Thoracic aorta (tissue), 2 donors: ENCODE measurements around the gene C15orf40. TPM values are rescaled to one million over a fixed set of nuclear protein-coding genes. Genes with fewer than 3 reads are reported as not detected.
"Not testable (repeated sequence)": the region's sequence is repeated elsewhere in the genome, so short reads cannot be mapped to it uniquely, and the experiment has no call there.

ENCODE experiments used
- ATAC-seq: fragments of 150-250 bp; one replicate; pipeline ENCODE4 v1.8.0; 2017; ENCODE audit warnings: low read depth; ENCODE audit not compliant: insufficient number of reproducible peaks, low FRiP score
- DNase-seq: peaks from one replicate; pipeline ENCODE4 v3.0.0-alpha.2; 2020; ENCODE audit warnings: low spot score
- H3K27ac ChIP-seq, 2 donors: fragments of 200-600 bp; sonication (generic); 1 replicate in 1 of 2; 2 replicates in 1 of 2; pipeline ENCODE4 v1.5.1; 2016; ENCODE audit warnings: mild to moderate bottlenecking in 2 of 2, moderate library complexity in 2 of 2
- H3K27me3 ChIP-seq: fragments of 200-600 bp; sonication (generic); replicated peaks from 2 replicates; pipeline ENCODE4 v1.6.0; 2016; ENCODE audit warnings: mild to moderate bottlenecking; ENCODE audit not compliant: insufficient read depth
- H3K36me3 ChIP-seq: fragments of 200-600 bp; sonication (generic); one replicate; pipeline ENCODE4 v1.5.1; 2016
- H3K4me1 ChIP-seq, 2 donors: fragments of 200-600 bp; sonication (generic); 1 replicate in 1 of 2; 2 replicates in 1 of 2; pipeline versions ENCODE4 v1.5.1 to v1.6.0; 2016; ENCODE audit warnings: low read depth in 2 of 2, mild to moderate bottlenecking in 1 of 2; ENCODE audit not compliant: control insufficient read depth in 1 of 2
- H3K4me3 ChIP-seq: fragments of 200-600 bp; sonication (generic); 2 replicates; pipeline ENCODE4 v1.5.1; 2016; ENCODE audit warnings: mild to moderate bottlenecking
- H3K9me3 ChIP-seq: fragments of 200-600 bp; sonication (generic); 2 replicates; pipeline ENCODE4 v1.5.1; 2016
- total RNA-seq, 2 donors: library from RNA; depleted of rRNA; stranded (reverse); fragments of >200 nt; gene quantifications; one replicate each; pipeline versions ENCODE4 v1.1.0 to v1.2.3, GENCODE V29; 2016
- TF ChIP-seq, protein P1 (sequence below): fragments of 200-600 bp; sonication (generic); IDR thresholded peaks from one replicate; pipeline ENCODE4 v1.5.1; 2019; ENCODE audit warnings: antibody characterized with exemption

Gene C15orf40
- total RNA-seq, 2 donors from 2014 or later, result 10.2 to 16.7 TPM

GRCh38 chr15:82942691-82943090 lies 68.7 kb downstream of the C15orf40 start:
- no peak for DNase-seq
- Histone ChIP-seq H3K4me3 (no peak overlapping the region), H3K4me1 (no peaks in the 10 kb centered on the region), H3K9me3 (no peaks in the 10 kb centered on the region), H3K27me3 (no peaks in the 10 kb centered on the region), H3K36me3 (no peaks in the 10 kb centered on the region), H3K27ac (no peak overlapping the region)
- no peak for ATAC-seq
- TF ChIP-seq, protein P1, sequence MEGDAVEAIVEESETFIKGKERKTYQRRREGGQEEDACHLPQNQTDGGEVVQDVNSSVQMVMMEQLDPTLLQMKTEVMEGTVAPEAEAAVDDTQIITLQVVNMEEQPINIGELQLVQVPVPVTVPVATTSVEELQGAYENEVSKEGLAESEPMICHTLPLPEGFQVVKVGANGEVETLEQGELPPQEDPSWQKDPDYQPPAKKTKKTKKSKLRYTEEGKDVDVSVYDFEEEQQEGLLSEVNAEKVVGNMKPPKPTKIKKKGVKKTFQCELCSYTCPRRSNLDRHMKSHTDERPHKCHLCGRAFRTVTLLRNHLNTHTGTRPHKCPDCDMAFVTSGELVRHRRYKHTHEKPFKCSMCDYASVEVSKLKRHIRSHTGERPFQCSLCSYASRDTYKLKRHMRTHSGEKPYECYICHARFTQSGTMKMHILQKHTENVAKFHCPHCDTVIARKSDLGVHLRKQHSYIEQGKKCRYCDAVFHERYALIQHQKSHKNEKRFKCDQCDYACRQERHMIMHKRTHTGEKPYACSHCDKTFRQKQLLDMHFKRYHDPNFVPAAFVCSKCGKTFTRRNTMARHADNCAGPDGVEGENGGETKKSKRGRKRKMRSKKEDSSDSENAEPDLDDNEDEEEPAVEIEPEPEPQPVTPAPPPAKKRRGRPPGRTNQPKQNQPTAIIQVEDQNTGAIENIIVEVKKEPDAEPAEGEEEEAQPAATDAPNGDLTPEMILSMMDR, result no peak

GRCh38 chr15:82939678-82940077 lies 71.8 kb downstream of the C15orf40 start:
- DNase-seq, H3K36me3 ChIP-seq, ATAC-seq, H3K27ac ChIP-seq, H3K4me1 ChIP-seq, H3K4me3 ChIP-seq, H3K27me3 ChIP-seq, H3K9me3 ChIP-seq: not testable (repeated sequence)

Other genes with a start within 250 kb of the C15orf40 start
- gene FSD2, start 205.6 kb downstream of the C15orf40 start, total RNA-seq, result not detected
- 1 to 10 TPM; 8.1 to 9.9 TPM for gene WHAMM, start 202.0 kb downstream of the C15orf40 start, total RNA-seq
- 1 to 10 TPM; 1.8 to 4.9 TPM for gene HOMER2, start 58.9 kb downstream of the C15orf40 start, total RNA-seq
- gene RAMAC, start 25.4 kb downstream of the C15orf40 start, total RNA-seq, result 10 to 100 TPM; 15.1 to 15.6 TPM
- gene BTBD1, start 55.6 kb upstream of the C15orf40 start, total RNA-seq, result 10 to 100 TPM; 62.3 to 73.4 TPM
- 10 to 100 TPM in 1 of 2 donors, 1 to 10 TPM in 1; 9.1 to 11.0 TPM for gene TM6SF1, start 96.0 kb upstream of the C15orf40 start, total RNA-seq
- 100 to 1,000 TPM in 1 of 2 donors, 10 to 100 TPM in 1; 19.6 to 118 TPM for gene HDGFL3, start 196.2 kb upstream of the C15orf40 start, total RNA-seq